Purkinje cell (primary cell): ENCODE results near the gene NLRP2B. TPM values are rescaled to one million over a fixed set of nuclear protein-coding genes. Genes with fewer than 3 reads are reported as not detected.

Source experiments
- polyA plus RNA-seq: library from polyadenylated mRNA; unstranded; fragments of >200 nt; fragmentation: Nextera tagmentation; gene quantifications from 2 replicates; pipeline ENCODE4 v1.2.1, GENCODE V29; 2014

NLRP2B gene
- polyA plus RNA-seq: not detected in 2 replicates

DNA sequence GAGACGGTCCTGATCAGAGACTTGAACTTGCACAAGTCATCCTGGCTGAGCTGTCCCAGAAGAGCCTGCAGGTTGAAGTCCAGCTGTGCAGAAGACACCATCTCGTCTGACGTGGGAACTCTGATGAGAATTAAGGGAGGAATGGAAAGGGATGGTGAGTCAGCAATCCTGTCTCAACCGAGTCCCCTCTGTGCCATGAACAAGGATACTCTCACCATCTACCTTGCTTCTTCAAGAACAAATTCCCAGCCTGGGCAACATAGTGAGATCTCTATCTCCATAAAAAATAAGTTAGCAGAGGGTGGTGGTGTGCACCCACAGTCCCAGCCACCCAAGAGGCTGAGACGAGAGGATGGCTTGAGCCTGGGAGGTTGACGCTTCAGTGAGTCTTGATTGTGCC is at the start of gene NLRP2B:
TSS of gene NLRP2B (minus strand) at position 101 of the 400 bp plus-strand sequence.

Other genes starting within 250 kb of the NLRP2B start
- gene ZXDB, start 88.2 kb downstream of the NLRP2B start, polyA plus RNA-seq: 3.4 and 4.1 TPM in 2 replicates
- gene ZXDA, start 230.2 kb upstream of the NLRP2B start, polyA plus RNA-seq: 1.1 and 1.5 TPM in 2 replicates